GM23248 (cell line): Measurements from ENCODE around the gene C9orf50.

Experiments used
- EZH2 ChIP-seq: fragments of 200-600 bp; sonication (generic); IDR thresholded peaks from 2 replicates; pipeline ENCODE4 v1.6.1; 2018; ENCODE audit warnings: antibody characterized with exemption, mild to moderate bottlenecking; ENCODE audit not compliant: insufficient read depth, poor library complexity, severe bottlenecking
- EZH2phosphoT487 ChIP-seq: fragments of 200-600 bp; sonication (generic); IDR thresholded peaks from 2 replicates; pipeline ENCODE4 v1.6.1; 2018; ENCODE audit warnings: antibody characterized with exemption, moderate library complexity, mild to moderate bottlenecking, low read depth; ENCODE audit not compliant: insufficient read depth

GRCh38 chr9:129583308-129584038 lies 37.4 kb downstream of the C9orf50 start:
- TF ChIP-seq EZH2phosphoT487 (no peak), EZH2 (no peak)
